ENCODE data around the gene MPHOSPH8.

GRCh38 chr13:19589312-19589711 lies 44.1 kb upstream of the MPHOSPH8 start:
- no peak for TF ChIP-seq POLR2A (IDR thresholded peaks at IDR 0.05)
- TF ChIP-seq CTCF (IDR thresholded peaks at IDR 0.05): no peak
